Testis (tissue), 3 donors: Measurements from ENCODE around the gene STRIT1. TPM values are rescaled to one million over a fixed set of nuclear protein-coding genes. Genes with fewer than 3 reads are reported as not detected.

Source experiments
- DNase-seq: peaks from one replicate; pipeline ENCODE4 v3.0.0-alpha.2; 2019
- H3K27ac ChIP-seq, 2 donors: fragments of 200-600 bp; sonication (generic); one replicate each; pipeline ENCODE4 v1.5.1; 2019
- H3K27me3 ChIP-seq: fragments of 200-600 bp; sonication (generic); one replicate; pipeline ENCODE4 v1.5.1; 2019
- H3K36me3 ChIP-seq: fragments of 200-600 bp; sonication (generic); one replicate; pipeline ENCODE4 v1.5.1; 2017; ENCODE audit warnings: low read depth; ENCODE audit errors: missing control alignments
- H3K4me1 ChIP-seq: fragments of 200-600 bp; sonication (generic); one replicate; pipeline ENCODE4 v1.5.1; 2019
- H3K4me3 ChIP-seq, 2 donors: fragments of 200-600 bp; sonication (generic); one replicate each; pipeline ENCODE4 v1.5.1; 2017 to 2019
- H3K9me3 ChIP-seq: fragments of 200-600 bp; sonication (generic); one replicate; pipeline ENCODE4 v1.5.1; 2017
- POLR2A ChIP-seq: fragments of 450-650 bp; IDR thresholded peaks from one replicate; pipeline ENCODE4 v1.6.1; 2017; ENCODE audit warnings: antibody characterized with exemption, mild to moderate bottlenecking, moderate library complexity
- WGBS, 2 donors: methylation state at CpG; one replicate each; pipeline ENCODE4 v1.1.5; 2018; 5-methylcytosine and 5-hydroxymethylcytosine counted together
- intact Hi-C: fragments of 100-400 bp; cut with DNase I; formaldehyde crosslinking; loops from one replicate; pipeline ENCODE4 v1.15.1; 2023; ENCODE audit warnings: low total_unique reads
- polyA plus RNA-seq: library from polyadenylated mRNA; stranded (reverse); fragments of 350-450 nt; fragmentation: Illumina TruSeq; extraction: RNeasy Lipid Tissue Mini Kit (QIAGEN cat#74804); gene quantifications from one replicate; pipeline ENCODE4 v1.2.3, GENCODE V29; 2014; ENCODE audit warnings: low read depth, low replicate concordance; ENCODE audit not compliant: insufficient read depth
- total RNA-seq, 2 donors: library from RNA; depleted of rRNA; stranded (reverse); fragments of >200 nt; gene quantifications; one replicate each; pipeline ENCODE4 v1.2.3, GENCODE V29; 2016
- TF ChIP-seq, protein P1 (sequence below), 3 experiments: fragments of 450-650 bp in 2 of 3; fragments of 200-600 bp in 1 of 3; sonication (generic) in 1 of 3; IDR thresholded peaks; one replicate each; pipeline ENCODE4 v1.5.1; 2016 to 2019; ENCODE audit warnings: antibody characterized with exemption in 3 of 3, mild to moderate bottlenecking in 2 of 3, moderate library complexity in 1 of 3

Gene STRIT1
- total and polyA plus RNA-seq, 3 donors from 2014 or later = 2.5 TPM; not detected in 2

- Histone ChIP-seq H3K27ac (no peak overlapping the region), H3K4me1 (peaks cover under 1% of the 10 kb centered on the region), H3K4me3 (no peak overlapping the region), H3K27me3 (no peaks in the 10 kb centered on the region), H3K36me3 (no peaks in the 10 kb centered on the region), H3K9me3 (no peaks in the 10 kb centered on the region)
- intact Hi-C loops = no loop called here
- no peak for DNase-seq
- WGBS, 2 donors = 30 to 84% methylated on average over 1 of the region's 1 CpG
- no peak for TF ChIP-seq POLR2A
- TF ChIP-seq, protein P1, sequence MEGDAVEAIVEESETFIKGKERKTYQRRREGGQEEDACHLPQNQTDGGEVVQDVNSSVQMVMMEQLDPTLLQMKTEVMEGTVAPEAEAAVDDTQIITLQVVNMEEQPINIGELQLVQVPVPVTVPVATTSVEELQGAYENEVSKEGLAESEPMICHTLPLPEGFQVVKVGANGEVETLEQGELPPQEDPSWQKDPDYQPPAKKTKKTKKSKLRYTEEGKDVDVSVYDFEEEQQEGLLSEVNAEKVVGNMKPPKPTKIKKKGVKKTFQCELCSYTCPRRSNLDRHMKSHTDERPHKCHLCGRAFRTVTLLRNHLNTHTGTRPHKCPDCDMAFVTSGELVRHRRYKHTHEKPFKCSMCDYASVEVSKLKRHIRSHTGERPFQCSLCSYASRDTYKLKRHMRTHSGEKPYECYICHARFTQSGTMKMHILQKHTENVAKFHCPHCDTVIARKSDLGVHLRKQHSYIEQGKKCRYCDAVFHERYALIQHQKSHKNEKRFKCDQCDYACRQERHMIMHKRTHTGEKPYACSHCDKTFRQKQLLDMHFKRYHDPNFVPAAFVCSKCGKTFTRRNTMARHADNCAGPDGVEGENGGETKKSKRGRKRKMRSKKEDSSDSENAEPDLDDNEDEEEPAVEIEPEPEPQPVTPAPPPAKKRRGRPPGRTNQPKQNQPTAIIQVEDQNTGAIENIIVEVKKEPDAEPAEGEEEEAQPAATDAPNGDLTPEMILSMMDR (IDR thresholded peaks at IDR 0.05) = no peak
These were observed 23.7 kb upstream of the STRIT1 start for GRCh38 chr3:155317211-155317610.

GRCh38 chr3:155316426-155316825 lies 22.9 kb upstream of the STRIT1 start:
- Histone ChIP-seq H3K4me3 (no peak overlapping the region), H3K9me3 (no peaks in the 10 kb centered on the region), H3K27ac (no peak overlapping the region), H3K27me3 (no peaks in the 10 kb centered on the region), H3K4me1 (no peaks in the 10 kb centered on the region), H3K36me3 (no peaks in the 10 kb centered on the region)
- no peak for DNase-seq
- intact Hi-C loops = no loop called here
- TF ChIP-seq POLR2A = no peak
- TF ChIP-seq, protein P1 (IDR thresholded peaks at IDR 0.05) = no peak

- no peaks in the 10 kb centered on the region for H3K36me3 ChIP-seq
- TF ChIP-seq, protein P1 (IDR thresholded peaks at IDR 0.05) = no peak
- no peak for TF ChIP-seq POLR2A
- no peaks in the 10 kb centered on the region for H3K27me3 ChIP-seq
- WGBS, 2 donors = 86 to 88% methylated on average over 2 of the region's 2 CpGs
- no peak overlapping the region for H3K27ac ChIP-seq
- no peak overlapping the region for H3K4me3 ChIP-seq
- intact Hi-C loops = no loop called here
- H3K4me1 ChIP-seq = no peaks in the 10 kb centered on the region
- no peaks in the 10 kb centered on the region for H3K9me3 ChIP-seq
- no peak for DNase-seq
These were observed 20.4 kb upstream of the STRIT1 start for GRCh38 chr3:155313916-155314315.

DNA sequence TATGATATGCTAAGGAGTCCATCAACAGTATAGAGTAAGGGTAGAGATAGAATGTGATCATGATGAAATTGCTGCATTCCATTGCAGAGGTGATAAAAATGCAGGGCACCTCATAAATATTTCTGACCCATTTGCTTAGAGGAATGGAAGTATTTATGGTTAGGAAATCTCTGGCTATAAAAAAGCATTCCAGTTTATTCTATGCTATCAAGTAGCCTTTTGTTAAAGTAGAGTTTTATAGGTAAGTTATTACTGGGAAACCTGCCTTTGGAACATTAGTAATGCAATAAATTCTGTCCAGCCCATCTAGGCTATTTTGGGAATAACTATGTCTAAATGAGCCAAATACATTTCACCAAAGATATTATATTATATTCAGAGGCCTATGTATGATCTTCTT lies 19.8 kb upstream of the STRIT1 start:
- TF ChIP-seq POLR2A = no peak
- TF ChIP-seq, protein P1 (IDR thresholded peaks at IDR 0.05) = no peak
- Histone ChIP-seq H3K9me3 (no peaks in the 10 kb centered on the region), H3K4me1 (no peaks in the 10 kb centered on the region), H3K4me3 (no peak overlapping the region), H3K27ac (no peak overlapping the region), H3K27me3 (no peaks in the 10 kb centered on the region), H3K36me3 (no peaks in the 10 kb centered on the region)
- intact Hi-C loops = no loop called here
- no peak for DNase-seq

- Histone ChIP-seq H3K27me3 (no peaks in the 10 kb centered on the region), H3K4me1 (no peaks in the 10 kb centered on the region), H3K4me3 (no peak overlapping the region), H3K27ac (no peak overlapping the region), H3K9me3 (no peaks in the 10 kb centered on the region), H3K36me3 (no peaks in the 10 kb centered on the region)
- 69 to 72% methylated on average over 2 of the region's 2 CpGs for WGBS, 2 donors
- TF ChIP-seq POLR2A = no peak
- no peak for DNase-seq
- intact Hi-C loops = no loop called here
These were observed 19.3 kb upstream of the STRIT1 start for GRCh38 chr3:155312781-155313180.
